H9 (cell line): ENCODE data around the gene FARS2. TPM values are rescaled to one million over a fixed set of nuclear protein-coding genes. Genes with fewer than 3 reads are reported as not detected.

Source experiments
- DNase-seq: peaks from one replicate; pipeline ENCODE4 v3.0.0-alpha.2; 2017
- H2AFZ ChIP-seq: one replicate; pipeline ENCODE4 v1.6.1; 2013; ENCODE audit warnings: mild to moderate bottlenecking, low read length, control low read depth, moderate library complexity
- H2AK5ac ChIP-seq: 2 replicates; pipeline ENCODE4 v1.6.1; 2013; ENCODE audit warnings: low read length, control low read depth, mixed read lengths; ENCODE audit not compliant: insufficient read length
- H2BK120ac ChIP-seq: one replicate; pipeline ENCODE4 v1.6.1; 2013; ENCODE audit warnings: low read depth, mild to moderate bottlenecking, low read length, control low read depth, inconsistent platforms; ENCODE audit not compliant: poor library complexity, severe bottlenecking
- H2BK12ac ChIP-seq: 2 replicates; pipeline ENCODE4 v1.6.1; 2013; ENCODE audit warnings: low read length, control low read depth, mixed read lengths, low read depth; ENCODE audit not compliant: insufficient read length
- H2BK15ac ChIP-seq: 2 replicates; pipeline ENCODE4 v1.6.1; 2013; ENCODE audit warnings: low read depth, low read length, control low read depth
- H2BK20ac ChIP-seq: one replicate; pipeline ENCODE4 v1.6.1; 2013; ENCODE audit warnings: low read depth, mild to moderate bottlenecking, low read length, control low read depth, inconsistent platforms; ENCODE audit not compliant: poor library complexity, severe bottlenecking
- H2BK5ac ChIP-seq: 2 replicates; pipeline ENCODE4 v1.6.1; 2013; ENCODE audit warnings: low read length, control low read depth, mixed read lengths; ENCODE audit not compliant: insufficient read length
- H3K14ac ChIP-seq: 2 replicates; pipeline ENCODE4 v1.6.1; 2013; ENCODE audit warnings: low read length, control low read depth; ENCODE audit not compliant: insufficient read depth
- H3K18ac ChIP-seq: 2 replicates; pipeline ENCODE4 v1.6.1; 2013; ENCODE audit warnings: low read depth, mild to moderate bottlenecking, mixed read lengths, low read length, control low read depth; ENCODE audit not compliant: insufficient read length
- H3K23ac ChIP-seq: 2 replicates; pipeline ENCODE4 v1.6.1; 2013; ENCODE audit warnings: low read length, control low read depth, mixed read lengths, low read depth; ENCODE audit not compliant: insufficient read length
- H3K23me2 ChIP-seq: 2 replicates; pipeline ENCODE4 v1.6.1; 2013; ENCODE audit warnings: low read depth, mild to moderate bottlenecking, mixed read lengths, low read length, control low read depth; ENCODE audit not compliant: insufficient read length, poor library complexity, severe bottlenecking
- H3K27ac ChIP-seq: 2 replicates; pipeline ENCODE4 v1.5.1; 2013; ENCODE audit warnings: low read length, control low read depth, mixed read lengths, low read depth; ENCODE audit not compliant: insufficient read length
- H3K27me3 ChIP-seq: 2 replicates; pipeline ENCODE4 v1.6.1; 2013; ENCODE audit warnings: low read length, control low read depth, inconsistent platforms; ENCODE audit not compliant: insufficient read depth
- H3K4ac ChIP-seq: 2 replicates; pipeline ENCODE4 v1.6.1; 2013; ENCODE audit warnings: low read depth, mild to moderate bottlenecking, control low read depth, inconsistent platforms, low read length, moderate library complexity
- H3K4me1 ChIP-seq: 2 replicates; pipeline ENCODE4 v1.6.1; 2013; ENCODE audit warnings: low read length, control low read depth, inconsistent platforms; ENCODE audit not compliant: insufficient read depth
- H3K4me2 ChIP-seq: 2 replicates; pipeline ENCODE4 v1.6.1; 2013; ENCODE audit warnings: low read length, control low read depth, mixed read lengths; ENCODE audit not compliant: insufficient read length, insufficient read depth
- H3K56ac ChIP-seq: 2 replicates; pipeline ENCODE4 v1.6.1; 2013; ENCODE audit warnings: low read depth, mild to moderate bottlenecking, mixed read lengths, low read length, control low read depth; ENCODE audit not compliant: insufficient read length
- H3K79me1 ChIP-seq: 2 replicates; pipeline ENCODE4 v1.6.1; 2013; ENCODE audit warnings: low read depth, mild to moderate bottlenecking, moderate library complexity, low read length, control low read depth, inconsistent platforms; ENCODE audit not compliant: insufficient read depth, poor library complexity, severe bottlenecking
- H3K79me2 ChIP-seq: 2 replicates; pipeline ENCODE4 v1.6.1; 2013; ENCODE audit warnings: low read length, control low read depth, inconsistent platforms; ENCODE audit not compliant: insufficient read depth
- H3K9ac ChIP-seq: 2 replicates; pipeline ENCODE4 v1.6.1; 2013; ENCODE audit warnings: low read length, control low read depth, mixed read lengths; ENCODE audit not compliant: insufficient read length; ENCODE audit errors: extremely low read depth
- H3K9me3 ChIP-seq: one replicate; pipeline ENCODE4 v1.6.1; 2013; ENCODE audit warnings: low read depth, low read length, inconsistent platforms; ENCODE audit not compliant: control insufficient read depth
- H3T11ph ChIP-seq: one replicate; pipeline ENCODE4 v1.6.1; 2013; ENCODE audit warnings: mild to moderate bottlenecking, low read length, control low read depth, inconsistent platforms
- H4K20me1 ChIP-seq: one replicate; pipeline ENCODE4 v1.6.1; 2013; ENCODE audit not compliant: control insufficient read depth, insufficient read length, insufficient read depth
- H4K5ac ChIP-seq: 2 replicates; pipeline ENCODE4 v1.6.1; 2013; ENCODE audit warnings: low read depth, mild to moderate bottlenecking, mixed read lengths, low read length, control low read depth; ENCODE audit not compliant: insufficient read length
- H4K8ac ChIP-seq: replicated peaks from 2 replicates; pipeline ENCODE4 v1.6.1; 2013; ENCODE audit warnings: low read length, control low read depth, mixed read lengths, low read depth; ENCODE audit not compliant: insufficient read length
- H4K91ac ChIP-seq: 2 replicates; pipeline ENCODE4 v1.6.1; 2013; ENCODE audit warnings: low read depth, mild to moderate bottlenecking, moderate library complexity, mixed read lengths, low read length, control low read depth; ENCODE audit not compliant: insufficient read length
- H3K27ac Mint-ChIP-seq, 3 experiments: 2 replicates in 2 of 3; 3 replicates in 1 of 3; pipeline ENCODE4 v1.8.0; 2020 to 2021; ENCODE audit warnings: mixed read lengths in 3 of 3, mild to moderate bottlenecking in 1 of 3, moderate library complexity in 1 of 3
- H3K27me3 Mint-ChIP-seq: 2 replicates; pipeline ENCODE4 v1.8.0; 2021; ENCODE audit warnings: low read depth, mild to moderate bottlenecking, moderate library complexity, mixed read lengths
- H3K36me3 Mint-ChIP-seq, 3 experiments: 2 replicates in 2 of 3; 3 replicates in 1 of 3; pipeline ENCODE4 v1.8.0; 2020 to 2021; ENCODE audit warnings: low read depth in 3 of 3, mixed read lengths in 3 of 3; ENCODE audit not compliant: insufficient read depth in 1 of 3
- H3K4me1 Mint-ChIP-seq, 2 experiments: 2 replicates each; pipeline ENCODE4 v1.8.0; 2020; ENCODE audit warnings: mixed read lengths in 2 of 2
- H3K4me3 Mint-ChIP-seq, 2 experiments: 2 replicates in 1 of 2; 3 replicates in 1 of 2; pipeline ENCODE4 v1.8.0; 2020 to 2021; ENCODE audit warnings: mild to moderate bottlenecking in 2 of 2, mixed read lengths in 2 of 2, moderate library complexity in 1 of 2
- H3K9me3 Mint-ChIP-seq, 2 experiments: 2 replicates in 1 of 2; 3 replicates in 1 of 2; pipeline ENCODE4 v1.8.0; 2020; ENCODE audit warnings: mild to moderate bottlenecking in 2 of 2, mixed read lengths in 2 of 2, moderate library complexity in 1 of 2
- CTCF ChIP-seq: fragments of 200-600 bp; sonication (generic); conservative IDR thresholded peaks from 3 replicates; pipeline ENCODE4 v1.8.0; 2021; ENCODE audit warnings: antibody characterized with exemption, mild to moderate bottlenecking
- WGBS: extraction: QIAGEN DNeasy Blood & Tissue Kit; methylation state at CpG from one replicate; pipeline ENCODE4 v1.1.7; 2013; ENCODE audit warnings: missing lambda C conversion rate, low lambda C conversion rate, mixed read lengths; ENCODE audit not compliant: insufficient read length; ENCODE audit errors: extremely low coverage; 5-methylcytosine and 5-hydroxymethylcytosine counted together
- total RNA-seq: library from RNA; stranded (reverse); gene quantifications from 2 replicates; pipeline ENCODE4 v1.2.1, GENCODE V29; 2021

FARS2 gene
- total RNA-seq, 1 experiment from 2014 or later, result 8.5 TPM

GRCh38 chr6:5237805-5238204, 23.5 kb upstream of the FARS2 start:
- Histone ChIP-seq H3K27ac (no peak overlapping the region), H3K14ac (no peak overlapping the region), H2BK5ac (no peak overlapping the region), H3K9ac (no peak overlapping the region), H3K56ac (no peak overlapping the region), H4K8ac (no peak overlapping the region), H3K18ac (no peak overlapping the region), H4K20me1 (no peaks in the 10 kb centered on the region), H4K91ac (no peak overlapping the region), H3K4me1 (no peaks in the 10 kb centered on the region), H3K79me2 (no peaks in the 10 kb centered on the region), H2BK20ac (no peak overlapping the region), H3K4ac (no peak overlapping the region), H3K4me2 (no peak overlapping the region), H2AK5ac (no peak overlapping the region), H2BK12ac (no peak overlapping the region), H2AFZ (no peak overlapping the region), H3K9me3 (no peaks in the 10 kb centered on the region), H2BK15ac (no peak overlapping the region), H3K79me1 (peaks cover 3% of the 10 kb centered on the region), H3K27me3 (no peaks in the 10 kb centered on the region), H3K23ac (no peak overlapping the region), H4K5ac (no peak overlapping the region), H3T11ph (no peak overlapping the region), H3K23me2 (no peaks in the 10 kb centered on the region), H2BK120ac (no peak overlapping the region)
- no peaks in the 10 kb centered on the region for H3K27me3 Mint-ChIP-seq
- H3K9me3 Mint-ChIP-seq, result no peaks in the 10 kb centered on the region
- H3K27ac Mint-ChIP-seq, result peak overlapping the region in 1 of 3 experiments; percentile 19; a peak in 1 of 7 replicates
- TF ChIP-seq CTCF, result no peak
- WGBS, result no CpG with 5 or more reads among the region's 4 CpGs
- peaks cover 32 to 35% of the 10 kb centered on the region in 2 experiments for H3K4me1 Mint-ChIP-seq
- peaks cover 0 to 5% (median 3%) of the 10 kb centered on the region in 3 experiments; a peak in 2 of 7 replicates for H3K36me3 Mint-ChIP-seq
- no peak overlapping the region for H3K4me3 Mint-ChIP-seq
- no peak for DNase-seq
